Peyer's patch (tissue), 4 donors: Measurements from ENCODE around the gene WDCP. TPM values are rescaled to one million over a fixed set of nuclear protein-coding genes. Genes with fewer than 3 reads are reported as not detected.

Experiments
- DNase-seq, 3 donors: peaks; one replicate each; pipeline ENCODE4 v3.0.0-alpha.2; 2017 to 2019
- H3K27ac ChIP-seq, 4 donors: fragments of 200-600 bp; sonication (generic); one replicate each; pipeline ENCODE4 v1.5.1; 2016 to 2019
- H3K27me3 ChIP-seq, 2 donors: fragments of 200-600 bp; sonication (generic); one replicate each; pipeline ENCODE4 v1.5.1; 2019
- H3K36me3 ChIP-seq, 3 donors: fragments of 200-600 bp; sonication (generic); one replicate each; pipeline ENCODE4 v1.5.1; 2016 to 2019
- H3K4me1 ChIP-seq, 4 donors: fragments of 200-600 bp; sonication (generic); one replicate each; pipeline ENCODE4 v1.5.1; 2016 to 2019
- H3K4me3 ChIP-seq, 4 donors: fragments of 200-600 bp; sonication (generic); 1 replicate in 3 of 4; 2 replicates in 1 of 4; pipeline ENCODE4 v1.5.1; 2016 to 2019; ENCODE audit warnings: mild to moderate bottlenecking in 1 of 4
- H3K9me3 ChIP-seq, 4 donors: fragments of 200-600 bp; sonication (generic); one replicate each; pipeline ENCODE4 v1.5.1; 2016 to 2019; ENCODE audit warnings: mild to moderate bottlenecking in 1 of 4
- CTCF ChIP-seq, 6 experiments: fragments of 450-650 bp in 4 of 6; fragments of 200-600 bp in 2 of 6; sonication (generic) in 1 of 6; IDR thresholded peaks; one replicate each; pipeline ENCODE4 v1.5.1; 2017 to 2019; ENCODE audit warnings: antibody characterized with exemption in 6 of 6, mild to moderate bottlenecking in 3 of 6, moderate library complexity in 1 of 6
- POLR2A ChIP-seq, 2 donors: fragments of 450-650 bp; IDR thresholded peaks; one replicate each; pipeline ENCODE4 v1.5.1; 2017; ENCODE audit warnings: antibody characterized with exemption in 2 of 2, mild to moderate bottlenecking in 2 of 2, moderate library complexity in 2 of 2
- total RNA-seq, 4 donors: library from RNA; depleted of rRNA; stranded (reverse); fragments of >200 nt; gene quantifications; one replicate each; pipeline ENCODE4 v1.1.0, GENCODE V29; 2016

Gene WDCP
- total RNA-seq, 4 donors from 2014 or later: 3.3 to 5.8 (median 3.7) TPM

GRCh38 chr2:24073816-24074215, 26.6 kb upstream of the WDCP start:
- H3K36me3 ChIP-seq: peaks cover 0 to 48% (median 0%) of the 10 kb centered on the region in 3 donors

GRCh38 chr2:24072259-24072658, 25.1 kb upstream of the WDCP start:
- TF ChIP-seq CTCF (IDR thresholded peaks at IDR 0.05) (no peak), POLR2A (IDR thresholded peaks at IDR 0.05) (no peak)
- DNase-seq: no peak
- no peak overlapping the region for H3K27ac ChIP-seq
- H3K36me3 ChIP-seq: peaks cover 0 to 63% (median 0%) of the 10 kb centered on the region in 3 donors
- H3K4me1 ChIP-seq: peaks cover 0 to 12% (median 3%) of the 10 kb centered on the region in 4 donors
- H3K4me3 ChIP-seq: no peak overlapping the region
- H3K27me3 ChIP-seq: no peaks in the 10 kb centered on the region
- no peaks in the 10 kb centered on the region for H3K9me3 ChIP-seq

More at GRCh38 chr2:24073816-24074215, 26.6 kb upstream of the WDCP start:
- peaks cover 0 to 20% (median 7%) of the 10 kb centered on the region in 4 donors for H3K4me1 ChIP-seq
- DNase-seq: no peak
- H3K27me3 ChIP-seq: no peaks in the 10 kb centered on the region
- no peaks in the 10 kb centered on the region for H3K9me3 ChIP-seq
- no peak overlapping the region for H3K4me3 ChIP-seq
- H3K27ac ChIP-seq: no peak overlapping the region
- TF ChIP-seq POLR2A (IDR thresholded peaks at IDR 0.05): no peak
- TF ChIP-seq CTCF (IDR thresholded peaks at IDR 0.05): no peak

- peaks cover 0 to 38% (median 0%) of the 10 kb centered on the region in 3 donors for H3K36me3 ChIP-seq
- no peak for DNase-seq
- TF ChIP-seq CTCF (IDR thresholded peaks at IDR 0.05) (no peak), POLR2A (IDR thresholded peaks at IDR 0.05) (no peak)
- H3K9me3 ChIP-seq: no peaks in the 10 kb centered on the region
- H3K27me3 ChIP-seq: no peaks in the 10 kb centered on the region
- H3K27ac ChIP-seq: no peak overlapping the region
- no peak overlapping the region for H3K4me3 ChIP-seq
- H3K4me1 ChIP-seq: no peaks in the 10 kb centered on the region
Observed at GRCh38 chr2:24065341-24065740, 18.1 kb upstream of the WDCP start.

GRCh38 chr2:24058564-24059271, 11.5 kb upstream of the WDCP start:
- Histone ChIP-seq H3K27ac (no peak overlapping the region), H3K4me3 (no peak overlapping the region), H3K36me3 (no peaks in the 10 kb centered on the region), H3K4me1 (no peaks in the 10 kb centered on the region), H3K27me3 (no peaks in the 10 kb centered on the region), H3K9me3 (no peaks in the 10 kb centered on the region)
- DNase-seq: peak in 1 of 3 donors; percentile 9
- TF ChIP-seq POLR2A (IDR thresholded peaks at IDR 0.05) (no peak), CTCF (IDR thresholded peaks at IDR 0.05) (no peak)

GRCh38 chr2:24055750-24056149, 8.6 kb upstream of the WDCP start:
- Histone ChIP-seq H3K4me3 (no peak overlapping the region), H3K27me3 (no peaks in the 10 kb centered on the region), H3K4me1 (no peaks in the 10 kb centered on the region), H3K27ac (no peak overlapping the region), H3K9me3 (no peaks in the 10 kb centered on the region), H3K36me3 (no peaks in the 10 kb centered on the region)
- TF ChIP-seq CTCF (IDR thresholded peaks at IDR 0.05): no peak
- TF ChIP-seq POLR2A (IDR thresholded peaks at IDR 0.05): no peak
- no peak for DNase-seq
